ENCODE measurements around the gene DHRSX.
"Not testable (repeated sequence)": the region's sequence is repeated elsewhere in the genome, so short reads cannot be mapped to it uniquely, and the experiment has no call there.

DHRSX gene

DNA sequence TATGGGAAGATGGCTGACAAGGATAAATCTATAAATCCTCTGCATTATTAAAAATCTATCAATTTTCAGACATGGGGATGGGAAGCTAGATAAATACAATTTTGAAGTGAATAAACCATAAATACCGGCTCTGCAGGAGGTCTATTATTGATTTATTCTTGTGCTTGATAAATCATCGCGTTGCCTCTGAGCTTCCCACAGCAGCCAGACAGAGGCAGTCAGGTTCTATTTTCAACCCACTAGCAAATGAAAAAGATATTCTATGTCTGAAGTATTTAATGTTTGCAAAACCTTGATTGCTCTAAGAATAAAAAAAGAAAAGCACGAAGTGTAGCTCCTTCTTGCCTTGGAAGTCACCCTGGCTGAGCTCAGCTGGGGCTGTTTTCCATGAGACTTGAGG, 216.2 kb downstream of the DHRSX start:
- DNase-seq = no peak
- no peak overlapping the region for H3K27ac ChIP-seq
- TF ChIP-seq, protein P1, sequence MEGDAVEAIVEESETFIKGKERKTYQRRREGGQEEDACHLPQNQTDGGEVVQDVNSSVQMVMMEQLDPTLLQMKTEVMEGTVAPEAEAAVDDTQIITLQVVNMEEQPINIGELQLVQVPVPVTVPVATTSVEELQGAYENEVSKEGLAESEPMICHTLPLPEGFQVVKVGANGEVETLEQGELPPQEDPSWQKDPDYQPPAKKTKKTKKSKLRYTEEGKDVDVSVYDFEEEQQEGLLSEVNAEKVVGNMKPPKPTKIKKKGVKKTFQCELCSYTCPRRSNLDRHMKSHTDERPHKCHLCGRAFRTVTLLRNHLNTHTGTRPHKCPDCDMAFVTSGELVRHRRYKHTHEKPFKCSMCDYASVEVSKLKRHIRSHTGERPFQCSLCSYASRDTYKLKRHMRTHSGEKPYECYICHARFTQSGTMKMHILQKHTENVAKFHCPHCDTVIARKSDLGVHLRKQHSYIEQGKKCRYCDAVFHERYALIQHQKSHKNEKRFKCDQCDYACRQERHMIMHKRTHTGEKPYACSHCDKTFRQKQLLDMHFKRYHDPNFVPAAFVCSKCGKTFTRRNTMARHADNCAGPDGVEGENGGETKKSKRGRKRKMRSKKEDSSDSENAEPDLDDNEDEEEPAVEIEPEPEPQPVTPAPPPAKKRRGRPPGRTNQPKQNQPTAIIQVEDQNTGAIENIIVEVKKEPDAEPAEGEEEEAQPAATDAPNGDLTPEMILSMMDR (IDR thresholded peaks at IDR 0.05; ENCODE audit: low read depth, low read length, missing control alignments) = peak; percentile 19
- H3K36me3 ChIP-seq (replicated peaks) = no peaks in the 10 kb centered on the region
- in situ Hi-C loops (cut with HindIII; ENCODE audit: low pct_ligation_motif_present, low sequenced_read_pairs) = no loop called here
- H3K27me3 ChIP-seq (replicated peaks) = no peaks in the 10 kb centered on the region
- H3K4me3 ChIP-seq (ENCODE audit: low read depth, low read length) = no peak overlapping the region

DNA sequence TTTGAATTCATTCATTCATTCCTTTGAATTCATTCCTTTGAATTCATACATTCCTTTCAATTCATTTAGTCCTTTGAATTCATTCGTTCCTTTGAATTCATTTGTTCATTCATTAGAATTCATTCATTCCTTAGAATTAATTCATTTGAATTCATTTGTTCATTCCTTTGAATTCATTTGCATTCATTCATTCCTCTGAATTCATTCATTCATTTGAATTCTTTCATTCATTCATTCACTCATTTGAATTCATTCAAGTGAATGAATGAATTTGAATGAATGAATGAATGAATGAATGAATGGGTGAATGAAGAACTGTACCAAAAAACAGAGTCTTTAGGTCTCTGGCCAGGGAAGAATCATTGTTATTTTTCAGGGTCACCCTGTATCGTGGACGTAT, 216.6 kb downstream of the DHRSX start:
- Histone ChIP-seq H3K4me3 (ENCODE audit: low read depth, low read length) (no peak overlapping the region), H3K36me3 (replicated peaks) (no peaks in the 10 kb centered on the region), H3K27me3 (replicated peaks) (no peaks in the 10 kb centered on the region), H3K27ac (no peak overlapping the region)
- TF ChIP-seq, protein P1 (IDR thresholded peaks at IDR 0.05; ENCODE audit: low read depth, low read length, missing control alignments) = no peak
- in situ Hi-C loops (cut with HindIII; ENCODE audit: low pct_ligation_motif_present, low sequenced_read_pairs) = no loop called here
- DNase-seq = no peak

DNA sequence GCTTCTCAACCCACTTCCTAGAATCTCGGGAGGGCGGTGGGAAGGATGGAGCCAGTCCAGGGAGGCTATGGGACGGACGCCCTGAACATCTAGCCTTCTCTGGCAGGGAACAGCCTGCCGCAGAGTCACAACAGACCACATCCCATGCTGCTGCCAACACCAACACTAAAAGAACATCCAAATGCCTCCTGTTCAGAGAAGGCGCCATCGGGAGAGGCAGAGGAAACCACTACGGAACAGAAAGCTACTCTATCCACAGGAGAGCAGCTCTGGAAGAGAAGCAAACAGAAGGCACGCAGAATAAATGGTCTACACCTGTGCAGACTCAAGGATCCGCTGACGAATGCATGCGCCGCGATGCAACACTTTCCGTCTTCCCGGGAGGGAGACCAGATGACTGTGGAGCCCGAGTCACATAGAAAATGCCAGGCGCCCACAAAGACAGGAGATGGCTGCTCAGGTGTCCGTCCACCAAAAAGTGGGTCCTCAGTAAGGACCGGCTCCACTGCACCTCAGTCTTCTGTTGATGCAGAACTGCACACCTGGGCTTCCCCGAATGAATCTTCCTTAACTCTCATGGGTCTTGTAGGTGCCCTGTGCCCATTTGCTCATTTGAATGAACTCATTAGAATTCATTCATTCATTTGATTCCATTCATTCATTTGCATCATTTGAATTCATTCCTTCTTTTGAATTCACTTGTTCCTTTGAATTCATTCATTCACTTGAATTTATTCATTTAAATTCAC, 217.5 kb downstream of the DHRSX start:
- Histone ChIP-seq H3K36me3 (replicated peaks) (no peaks in the 10 kb centered on the region), H3K27ac (no peak overlapping the region), H3K4me3 (ENCODE audit: low read depth, low read length) (no peak overlapping the region), H3K27me3 (replicated peaks) (no peaks in the 10 kb centered on the region)
- DNase-seq = no peak
- TF ChIP-seq, protein P1 (IDR thresholded peaks at IDR 0.05; ENCODE audit: low read depth, low read length, missing control alignments) = no peak
- in situ Hi-C loops (cut with HindIII; ENCODE audit: low pct_ligation_motif_present, low sequenced_read_pairs) = no loop called here

DNA sequence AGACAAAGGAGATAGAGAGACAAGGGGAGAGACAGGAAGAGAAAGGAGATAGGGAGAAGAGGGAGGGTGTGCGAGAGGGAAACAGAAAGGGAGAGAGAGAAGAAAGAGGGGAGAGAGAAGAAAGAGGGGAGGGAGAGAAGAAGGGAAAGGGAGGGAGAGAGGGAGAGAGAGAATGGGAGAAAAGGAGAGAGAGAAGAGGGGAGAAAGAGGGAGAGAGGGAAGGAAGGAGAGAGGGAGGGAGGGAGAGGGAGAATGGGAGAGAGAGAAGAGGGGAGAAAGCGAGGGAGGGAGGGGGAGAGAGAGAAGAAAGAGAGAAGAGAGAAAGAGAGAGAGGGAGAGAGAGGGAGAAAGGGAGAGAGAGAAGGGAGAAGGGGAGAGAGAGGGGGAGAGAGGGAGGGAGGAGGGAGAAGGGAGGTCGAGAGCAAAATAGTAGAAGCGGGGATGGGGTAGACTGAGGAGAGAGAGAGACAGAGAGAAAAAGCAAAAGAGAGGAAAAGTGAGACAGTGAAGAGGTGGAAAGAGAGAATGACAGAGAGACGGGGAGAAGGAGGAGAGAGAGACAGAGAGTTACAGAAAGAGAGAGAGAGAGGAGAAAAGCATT, 218.2 kb downstream of the DHRSX start:
- TF ChIP-seq, protein P1 (IDR thresholded peaks at IDR 0.05; ENCODE audit: low read depth, low read length, missing control alignments) = no peak
- Histone ChIP-seq H3K27ac (no peak overlapping the region), H3K4me3 (ENCODE audit: low read depth, low read length) (no peak overlapping the region), H3K36me3 (replicated peaks) (no peaks in the 10 kb centered on the region), H3K27me3 (replicated peaks) (no peaks in the 10 kb centered on the region)
- in situ Hi-C loops (cut with HindIII; ENCODE audit: low pct_ligation_motif_present, low sequenced_read_pairs) = no loop called here
- no peak for DNase-seq

DNA sequence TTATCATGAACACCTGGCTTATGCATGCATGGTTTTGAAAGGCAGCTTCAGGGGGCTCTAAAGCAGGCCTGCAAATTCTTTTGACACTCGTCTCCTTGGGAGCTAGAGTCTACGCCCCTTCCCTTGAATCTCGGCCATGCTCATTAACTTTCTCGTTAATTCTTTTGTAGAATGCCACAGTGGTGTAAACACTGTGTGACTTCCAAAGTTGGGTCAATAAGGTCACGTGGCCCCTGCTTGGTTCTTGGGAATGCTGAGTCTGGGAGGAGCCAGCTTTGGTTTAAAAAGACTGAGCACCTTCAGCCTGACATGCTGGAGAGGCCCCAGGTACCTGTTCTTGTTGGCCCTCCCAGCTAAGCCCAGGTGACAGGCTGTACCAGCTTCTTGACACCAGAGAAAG, 228.4 kb downstream of the DHRSX start:
- Histone ChIP-seq H3K27me3 (replicated peaks) (no peaks in the 10 kb centered on the region), H3K4me3 (ENCODE audit: low read depth, low read length) (no peak overlapping the region), H3K36me3 (replicated peaks) (no peaks in the 10 kb centered on the region), H3K27ac (no peak overlapping the region)
- TF ChIP-seq, protein P1 (IDR thresholded peaks at IDR 0.05; ENCODE audit: low read depth, low read length, missing control alignments) = no peak
- in situ Hi-C loops (cut with HindIII; ENCODE audit: low pct_ligation_motif_present, low sequenced_read_pairs) = no loop called here
- no peak for DNase-seq

DNA sequence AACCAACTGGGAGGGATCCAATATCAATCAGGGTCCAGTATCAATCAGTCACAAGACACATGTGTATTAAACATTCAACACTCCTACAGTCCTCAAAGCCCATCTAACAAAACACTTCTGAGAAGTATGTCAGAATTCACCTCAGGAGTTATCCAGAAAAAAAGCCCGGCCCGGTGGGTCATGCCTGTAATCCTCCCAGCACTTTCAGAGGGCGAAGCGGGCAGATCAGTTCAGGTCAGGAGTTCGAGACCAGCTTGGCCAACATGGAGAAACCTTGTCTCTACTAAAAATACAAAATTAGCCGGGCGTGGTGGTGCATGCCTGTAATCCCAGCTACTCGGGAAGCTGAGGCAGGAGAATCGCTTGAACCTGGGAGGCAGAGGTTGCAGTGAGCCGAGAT, 229.2 kb downstream of the DHRSX start:
- H3K27me3 ChIP-seq (replicated peaks); DNase-seq; H3K4me3 ChIP-seq (ENCODE audit: low read depth, low read length); in situ Hi-C loops (cut with HindIII; ENCODE audit: low pct_ligation_motif_present, low sequenced_read_pairs); H3K36me3 ChIP-seq (replicated peaks); H3K27ac ChIP-seq: not testable (repeated sequence)

DNA sequence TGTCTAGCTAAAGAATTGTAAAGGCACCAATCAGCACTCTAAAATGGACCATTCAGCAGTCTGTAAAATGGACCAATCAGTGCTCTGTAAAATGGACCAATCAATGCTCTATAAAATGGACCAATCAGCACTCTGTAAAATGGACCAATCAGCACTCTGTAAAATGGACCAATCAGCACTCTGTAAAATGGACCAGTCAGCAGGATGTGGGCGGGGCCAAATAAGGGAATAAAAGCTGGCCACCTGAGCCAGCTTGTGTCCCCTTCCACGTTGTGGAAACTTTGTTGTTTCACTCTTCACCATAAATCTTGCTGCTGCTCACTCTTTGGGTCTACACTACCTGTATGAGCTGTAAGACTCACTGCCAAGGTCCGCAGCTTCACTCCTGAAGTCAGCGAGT, 230.0 kb downstream of the DHRSX start:
- H3K27ac ChIP-seq; H3K36me3 ChIP-seq (replicated peaks); in situ Hi-C loops (cut with HindIII; ENCODE audit: low pct_ligation_motif_present, low sequenced_read_pairs); DNase-seq; H3K4me3 ChIP-seq (ENCODE audit: low read depth, low read length); H3K27me3 ChIP-seq (replicated peaks): not testable (repeated sequence)

Data from brain microvascular endothelial cell (primary cell).